Measurements from ENCODE around the gene NUDT1. TPM values are rescaled to one million over a fixed set of nuclear protein-coding genes. Genes with fewer than 3 reads are reported as not detected.

The NUDT1 gene
- total RNA-seq, 1 experiment from 2014 or later = 84.7 TPM

DNA sequence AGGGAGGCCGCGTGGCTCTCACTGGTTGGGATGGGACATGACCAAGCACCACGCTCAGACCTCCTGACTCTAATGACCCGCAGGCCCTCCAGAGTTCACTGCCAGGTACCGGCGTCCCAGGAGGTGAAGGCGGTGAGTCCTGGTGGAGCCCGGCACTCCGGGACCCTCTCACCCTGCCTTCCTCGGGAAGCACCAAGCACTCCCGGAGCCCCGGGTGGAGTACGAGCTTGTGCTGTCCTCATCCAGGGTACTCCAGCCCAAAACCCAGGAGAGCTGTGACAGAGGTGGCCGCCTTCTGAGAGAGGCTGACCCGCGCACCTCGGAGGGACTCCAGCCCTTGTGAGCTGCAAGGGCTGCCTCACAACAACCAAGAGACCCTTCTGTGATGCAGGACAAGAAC is 18.7 kb upstream of the NUDT1 start:
- H3K4me2 ChIP-seq (ENCODE audit: insufficient read depth, insufficient read length, low read length) = no peak overlapping the region
- no peaks in the 10 kb centered on the region for H3K4me1 ChIP-seq (ENCODE audit: insufficient read depth, low read length)
- H3K9me3 Mint-ChIP-seq = no peaks in the 10 kb centered on the region
- H2AK5ac ChIP-seq (ENCODE audit: insufficient read length, low read length) = no peak overlapping the region
- H2AFZ ChIP-seq (ENCODE audit: low read length) = no peak overlapping the region
- no peak overlapping the region for H3K56ac ChIP-seq (ENCODE audit: insufficient read length, low read depth, low read length)
- TF ChIP-seq, protein P1, sequence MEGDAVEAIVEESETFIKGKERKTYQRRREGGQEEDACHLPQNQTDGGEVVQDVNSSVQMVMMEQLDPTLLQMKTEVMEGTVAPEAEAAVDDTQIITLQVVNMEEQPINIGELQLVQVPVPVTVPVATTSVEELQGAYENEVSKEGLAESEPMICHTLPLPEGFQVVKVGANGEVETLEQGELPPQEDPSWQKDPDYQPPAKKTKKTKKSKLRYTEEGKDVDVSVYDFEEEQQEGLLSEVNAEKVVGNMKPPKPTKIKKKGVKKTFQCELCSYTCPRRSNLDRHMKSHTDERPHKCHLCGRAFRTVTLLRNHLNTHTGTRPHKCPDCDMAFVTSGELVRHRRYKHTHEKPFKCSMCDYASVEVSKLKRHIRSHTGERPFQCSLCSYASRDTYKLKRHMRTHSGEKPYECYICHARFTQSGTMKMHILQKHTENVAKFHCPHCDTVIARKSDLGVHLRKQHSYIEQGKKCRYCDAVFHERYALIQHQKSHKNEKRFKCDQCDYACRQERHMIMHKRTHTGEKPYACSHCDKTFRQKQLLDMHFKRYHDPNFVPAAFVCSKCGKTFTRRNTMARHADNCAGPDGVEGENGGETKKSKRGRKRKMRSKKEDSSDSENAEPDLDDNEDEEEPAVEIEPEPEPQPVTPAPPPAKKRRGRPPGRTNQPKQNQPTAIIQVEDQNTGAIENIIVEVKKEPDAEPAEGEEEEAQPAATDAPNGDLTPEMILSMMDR (conservative IDR thresholded peaks at IDR 0.05) = no peak
- H3K4me1 Mint-ChIP-seq = no peaks in the 10 kb centered on the region
- H2BK120ac ChIP-seq (ENCODE audit: low read depth, low read length, poor library complexity, severe bottlenecking) = no peak overlapping the region
- H3K9ac ChIP-seq (ENCODE audit: extremely low read depth, insufficient read length, low read length) = no peak overlapping the region
- H3K14ac ChIP-seq (ENCODE audit: insufficient read depth, low read length) = no peak overlapping the region
- H2BK20ac ChIP-seq (ENCODE audit: low read depth, low read length, poor library complexity, severe bottlenecking) = no peak overlapping the region
- no peak overlapping the region for H2BK12ac ChIP-seq (ENCODE audit: insufficient read length, low read depth, low read length)
- no peak overlapping the region for H3K4ac ChIP-seq (ENCODE audit: low read depth, low read length)
- H4K91ac ChIP-seq (ENCODE audit: insufficient read length, low read depth, low read length) = no peak overlapping the region
- peaks cover 26 to 79% (median 74%) of the 10 kb centered on the region in 3 experiments; a peak in 6 of 7 replicates for H3K36me3 Mint-ChIP-seq (ENCODE audit: insufficient read depth in 1 of 3, low read depth in 3 of 3)
- WGBS (ENCODE audit: extremely low coverage, insufficient read length, low lambda C conversion rate) = no CpG with 5 or more reads among the region's 17 CpGs
- H4K8ac ChIP-seq (replicated peaks; ENCODE audit: insufficient read length, low read depth, low read length) = no peak overlapping the region
- no peak overlapping the region for H3K23ac ChIP-seq (ENCODE audit: insufficient read length, low read depth, low read length)
- H3K27ac ChIP-seq (ENCODE audit: insufficient read length, low read depth, low read length) = no peak overlapping the region
- peaks cover 1% of the 10 kb centered on the region; the same call in 1 of the 2 replicates for H3K27me3 Mint-ChIP-seq (ENCODE audit: low read depth)
- peaks cover 5% of the 10 kb centered on the region for H3K79me1 ChIP-seq (ENCODE audit: insufficient read depth, low read depth, low read length, poor library complexity, severe bottlenecking)
- H2BK15ac ChIP-seq (ENCODE audit: low read depth, low read length) = no peak overlapping the region
- H4K20me1 ChIP-seq (ENCODE audit: control insufficient read depth, insufficient read depth, insufficient read length) = no peaks in the 10 kb centered on the region
- H3K18ac ChIP-seq (ENCODE audit: insufficient read length, low read depth, low read length) = no peak overlapping the region
- no peak for DNase-seq
- no peaks in the 10 kb centered on the region for H3K9me3 ChIP-seq (ENCODE audit: control insufficient read depth, low read depth, low read length)
- no peak overlapping the region for H2BK5ac ChIP-seq (ENCODE audit: insufficient read length, low read length)
- no peaks in the 10 kb centered on the region for H3K23me2 ChIP-seq (ENCODE audit: insufficient read length, low read depth, low read length, poor library complexity, severe bottlenecking)
- H4K5ac ChIP-seq (ENCODE audit: insufficient read length, low read depth, low read length) = no peak overlapping the region
- no peaks in the 10 kb centered on the region for H3K79me2 ChIP-seq (ENCODE audit: insufficient read depth, low read length)
- H3K27me3 ChIP-seq (ENCODE audit: insufficient read depth, low read length) = no peaks in the 10 kb centered on the region
- H3K4me3 Mint-ChIP-seq = no peak overlapping the region
- H3T11ph ChIP-seq (ENCODE audit: low read length) = no peak overlapping the region
- H3K27ac Mint-ChIP-seq = no peak overlapping the region
